Sigmoid colon (tissue), 7 donors: Measurements from ENCODE around the gene CFAP58. TPM values are rescaled to one million over a fixed set of nuclear protein-coding genes. Genes with fewer than 3 reads are reported as not detected.

Experiments
- DNase-seq: peaks from one replicate; pipeline ENCODE4 v3.0.0-alpha.2; 2019
- H3K27ac ChIP-seq, 4 donors: fragments of 200-600 bp; sonication (generic); one replicate each; pipeline ENCODE4 v1.5.1; 2016 to 2019; ENCODE audit warnings: mild to moderate bottlenecking in 1 of 4
- H3K27me3 ChIP-seq, 3 donors: fragments of 200-600 bp; sonication (generic); one replicate each; pipeline ENCODE4 v1.5.1; 2019; ENCODE audit warnings: mild to moderate bottlenecking in 1 of 3
- H3K36me3 ChIP-seq, 4 donors: fragments of 200-600 bp; sonication (generic); one replicate each; pipeline ENCODE4 v1.5.1; 2016 to 2019
- H3K4me1 ChIP-seq, 4 donors: fragments of 200-600 bp; sonication (generic); one replicate each; pipeline ENCODE4 v1.5.1; 2017 to 2019
- H3K4me3 ChIP-seq, 4 donors: fragments of 200-600 bp; sonication (generic); one replicate each; pipeline ENCODE4 v1.5.1; 2017 to 2019; ENCODE audit warnings: mild to moderate bottlenecking in 2 of 4, moderate library complexity in 1 of 4
- H3K9me3 ChIP-seq, 4 donors: fragments of 200-600 bp in 3 of 4; sonication (generic) in 3 of 4; one replicate each; pipeline versions ENCODE4 v1.5.1 to v1.6.1; 2013 to 2019
- CTCF ChIP-seq, 4 experiments: fragments of 450-650 bp in 3 of 4; fragments of 200-600 bp in 1 of 4; IDR thresholded peaks; one replicate each; pipeline ENCODE4 v1.5.1; 2016 to 2019; ENCODE audit warnings: antibody characterized with exemption in 4 of 4, mild to moderate bottlenecking in 3 of 4, moderate library complexity in 2 of 4
- EP300 ChIP-seq, 4 donors: sonication (generic); formaldehyde crosslinking; IDR thresholded peaks; one replicate each; pipeline ENCODE4 v1.6.1; 2017; ENCODE audit warnings: antibody characterized with exemption in 4 of 4
- POLR2A ChIP-seq, 2 donors: fragments of 450-650 bp; IDR thresholded peaks; one replicate each; pipeline ENCODE4 v1.6.1; 2016; ENCODE audit warnings: antibody characterized with exemption in 2 of 2, mild to moderate bottlenecking in 2 of 2, moderate library complexity in 2 of 2
- POLR2AphosphoS5 ChIP-seq, 4 donors: sonication (generic); formaldehyde crosslinking; IDR thresholded peaks; one replicate each; pipeline ENCODE4 v1.6.1; 2017; ENCODE audit warnings: antibody characterized with exemption in 4 of 4
- WGBS, 2 donors: extraction: QIAGEN DNeasy Blood & Tissue Kit; methylation state at CpG; one replicate each; pipeline ENCODE4 v1.1.7; 2013; 5-methylcytosine and 5-hydroxymethylcytosine counted together
- intact Hi-C: fragments of 100-400 bp; cut with DNase I; formaldehyde crosslinking; loops from one replicate; pipeline ENCODE4 v1.15.1; 2023
- polyA plus RNA-seq, 3 donors: library from polyadenylated mRNA; stranded (reverse); fragments of 200-250 nt; gene quantifications; one replicate each; pipeline ENCODE4 v1.2.3, GENCODE V29; 2013
- total RNA-seq, 4 donors: library from RNA; depleted of rRNA; stranded (reverse); fragments of >200 nt; gene quantifications; one replicate each; pipeline ENCODE4 v1.1.0, GENCODE V29; 2016
- donor health status: healthy with polysubstance abuse.
- donor health status: Bipolar disorder and iron deficiency.
- donor health status: healthy.

CFAP58 gene
- total and polyA plus RNA-seq, 7 donors = 0.09 to 1.1 (median 0.55) TPM; not detected in 2

DNA sequence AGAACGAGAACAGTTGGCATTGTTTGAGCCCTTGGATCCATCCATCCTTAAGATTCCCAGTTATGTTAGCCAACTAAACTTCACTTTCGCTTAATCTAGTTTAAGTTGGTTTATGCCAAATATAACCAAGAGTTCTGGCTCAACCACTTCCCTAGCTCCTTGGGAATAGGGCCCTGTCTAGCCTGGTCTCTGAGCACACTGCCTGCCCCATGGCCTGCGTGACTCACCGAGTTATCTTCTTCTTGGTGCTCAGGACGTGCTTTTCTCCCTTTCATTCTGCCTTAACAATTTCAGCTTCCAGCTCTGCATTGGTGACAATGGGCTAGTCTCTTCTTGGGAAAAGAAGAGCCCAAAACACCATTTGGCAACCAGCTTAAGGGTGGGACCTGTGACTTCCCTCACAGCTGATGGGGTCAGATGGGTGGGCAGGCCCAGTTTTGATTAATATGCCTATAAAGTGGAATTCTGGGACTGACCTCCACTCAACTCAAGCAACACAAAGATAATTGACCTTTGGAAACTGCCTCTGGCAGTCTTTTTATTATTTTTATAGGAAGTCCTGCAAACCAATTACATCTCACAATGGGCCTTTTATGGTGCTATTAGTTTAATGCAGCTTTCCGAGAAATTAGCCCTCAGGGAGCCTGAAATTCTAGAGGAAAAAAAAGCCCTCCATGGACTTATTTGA, 126.4 kb downstream of the CFAP58 start:
- Histone ChIP-seq H3K9me3 (no peaks in the 10 kb centered on the region), H3K4me3 (no peak overlapping the region), H3K27me3 (no peaks in the 10 kb centered on the region), H3K36me3 (no peaks in the 10 kb centered on the region), H3K4me1 (no peaks in the 10 kb centered on the region), H3K27ac (no peak overlapping the region)
- intact Hi-C loops = no loop called here
- 57 to 65% methylated on average over 6 of the region's 6 CpGs for WGBS, 2 donors
- TF ChIP-seq POLR2A (IDR thresholded peaks at IDR 0.05) (no peak), EP300 (IDR thresholded peaks at IDR 0.05) (no peak), POLR2AphosphoS5 (IDR thresholded peaks at IDR 0.05) (no peak), CTCF (IDR thresholded peaks at IDR 0.05) (no peak)
- DNase-seq = no peak

DNA sequence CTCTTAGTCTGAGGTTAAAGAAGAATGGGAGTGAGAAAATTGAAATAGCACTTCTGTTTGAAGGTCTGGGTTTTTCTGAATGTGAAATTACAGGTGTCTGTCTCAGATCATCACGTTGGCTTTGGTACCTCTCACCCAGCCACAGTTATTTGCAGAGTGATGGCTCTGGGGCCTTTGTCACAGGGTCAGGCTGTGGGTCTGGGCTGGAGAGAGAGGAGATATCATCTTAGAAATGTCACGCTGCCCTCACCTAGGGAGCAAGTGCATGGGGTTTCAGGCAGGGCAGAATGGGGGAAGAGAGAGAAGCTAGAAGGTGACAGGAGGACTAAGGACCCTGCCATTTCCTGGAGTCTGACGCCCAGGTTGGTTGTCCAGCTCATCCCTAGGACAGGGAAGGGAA, 127.2 kb downstream of the CFAP58 start:
- 49 to 66% methylated on average over 3 of the region's 3 CpGs for WGBS, 2 donors
- DNase-seq = no peak
- intact Hi-C loops = no loop called here
- Histone ChIP-seq H3K4me1 (no peaks in the 10 kb centered on the region), H3K36me3 (no peaks in the 10 kb centered on the region), H3K9me3 (no peaks in the 10 kb centered on the region), H3K27ac (no peak overlapping the region), H3K27me3 (no peaks in the 10 kb centered on the region), H3K4me3 (no peak overlapping the region)
- no peak for TF ChIP-seq CTCF (IDR thresholded peaks at IDR 0.05)
- TF ChIP-seq POLR2AphosphoS5 (IDR thresholded peaks at IDR 0.05) = no peak
- no peak for TF ChIP-seq EP300 (IDR thresholded peaks at IDR 0.05)
- no peak for TF ChIP-seq POLR2A (IDR thresholded peaks at IDR 0.05)

DNA sequence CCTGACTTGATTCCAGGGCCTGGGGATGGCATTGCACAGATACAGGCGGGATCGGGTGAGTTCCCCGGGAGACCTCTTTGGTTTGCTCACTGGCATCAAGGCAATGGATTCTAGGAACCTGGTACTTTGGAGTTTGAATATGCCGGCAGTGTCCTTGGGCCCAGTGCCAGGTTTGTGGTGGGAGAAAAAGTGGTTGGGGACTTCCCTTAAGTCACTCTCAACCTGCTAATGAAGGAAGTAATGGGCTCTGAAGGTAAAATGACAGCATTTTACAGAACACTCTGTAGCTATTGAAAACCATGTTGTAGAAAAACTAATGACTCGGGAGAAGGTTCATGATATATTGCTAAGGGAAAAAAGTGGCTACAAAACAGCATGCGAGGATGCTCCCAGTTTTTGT, 129.9 kb downstream of the CFAP58 start:
- no peak for DNase-seq
- Histone ChIP-seq H3K4me1 (no peaks in the 10 kb centered on the region), H3K27ac (no peak overlapping the region), H3K4me3 (no peak overlapping the region), H3K9me3 (no peaks in the 10 kb centered on the region), H3K27me3 (no peaks in the 10 kb centered on the region), H3K36me3 (no peaks in the 10 kb centered on the region)
- 62 to 74% methylated on average over 6 of the region's 6 CpGs for WGBS, 2 donors
- intact Hi-C loops = no loop called here
- TF ChIP-seq POLR2AphosphoS5 (IDR thresholded peaks at IDR 0.05) (no peak), CTCF (IDR thresholded peaks at IDR 0.05) (no peak), EP300 (IDR thresholded peaks at IDR 0.05) (no peak), POLR2A (IDR thresholded peaks at IDR 0.05) (no peak)

DNA sequence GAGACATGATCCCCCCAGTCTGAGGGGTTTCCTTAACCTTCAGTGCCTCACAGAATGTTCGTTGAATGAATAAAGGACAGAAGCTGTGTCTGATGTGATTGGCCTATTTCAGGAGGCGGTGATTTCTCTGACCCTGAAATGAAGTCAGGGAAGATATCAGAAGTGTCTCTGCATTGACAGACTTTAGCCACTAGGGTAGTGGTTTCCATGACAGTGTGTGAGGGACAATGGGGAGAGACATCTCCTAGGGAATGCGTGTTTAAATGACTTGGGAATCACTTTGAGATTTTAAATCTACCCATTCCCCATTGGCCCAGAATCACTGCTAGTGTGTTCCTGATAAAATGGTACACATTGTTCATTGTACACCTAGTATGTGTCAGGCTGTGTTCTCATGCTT, 132.0 kb downstream of the CFAP58 start:
- H3K36me3 ChIP-seq = no peaks in the 10 kb centered on the region
- H3K27ac ChIP-seq = no peak overlapping the region
- H3K27me3 ChIP-seq = no peaks in the 10 kb centered on the region
- TF ChIP-seq CTCF (IDR thresholded peaks at IDR 0.05) (no peak), POLR2AphosphoS5 (IDR thresholded peaks at IDR 0.05) (no peak)
- no peaks in the 10 kb centered on the region for H3K9me3 ChIP-seq
- no peak for DNase-seq
- intact Hi-C loops = no loop called here
- no peaks in the 10 kb centered on the region for H3K4me1 ChIP-seq
- no peak overlapping the region for H3K4me3 ChIP-seq
- 75 to 85% methylated on average over 3 of the region's 3 CpGs for WGBS, 2 donors

- TF ChIP-seq CTCF (IDR thresholded peaks at IDR 0.05) (no peak), POLR2A (IDR thresholded peaks at IDR 0.05) (no peak)
- H3K4me1 ChIP-seq = no peaks in the 10 kb centered on the region
- no peak overlapping the region for H3K27ac ChIP-seq
- no peaks in the 10 kb centered on the region for H3K9me3 ChIP-seq
- no peak for DNase-seq
- 78 to 91% methylated on average over 1 of the region's 1 CpG for WGBS, 2 donors
- H3K4me3 ChIP-seq = no peak overlapping the region
- no peaks in the 10 kb centered on the region for H3K27me3 ChIP-seq
- H3K36me3 ChIP-seq = no peaks in the 10 kb centered on the region
- intact Hi-C loops = no loop called here
Measured at GRCh38 chr10:104486803-104487202, 133.2 kb downstream of the CFAP58 start.
